Activated CD4-positive, alpha-beta memory T cell treated with anti-CD3 and anti-CD28 coated beads for 36 hours (primary cell): ENCODE results near the gene PAX2. TPM values are rescaled to one million over a fixed set of nuclear protein-coding genes. Genes with fewer than 3 reads are reported as not detected.

Source experiments
- CTCF ChIA-PET: fragments of 350-600 bp; sonication (Branson Sonifier 250); formaldehyde crosslinking; loops from one replicate; lab custom pipeline; 2021; ENCODE audit warnings: antibody characterized with exemption, inconsistent platforms; lab: Charles Lee
- POLR2A ChIA-PET: fragments of 350-600 bp; sonication (Branson Sonifier 250); formaldehyde crosslinking; loops from one replicate; lab custom pipeline; 2021; ENCODE audit warnings: antibody characterized with exemption; lab: Charles Lee
- DNase-seq: peaks from one replicate; pipeline ENCODE4 v3.0.0-alpha.2; 2020
- H3K27ac Mint-ChIP-seq: one replicate; pipeline ENCODE4 v1.8.0; 2021; ENCODE audit warnings: mixed read lengths
- H3K27me3 Mint-ChIP-seq: one replicate; pipeline ENCODE4 v1.8.0; 2021; ENCODE audit warnings: mixed read lengths
- H3K36me3 Mint-ChIP-seq: one replicate; pipeline ENCODE4 v1.8.0; 2021; ENCODE audit warnings: mixed read lengths
- H3K4me1 Mint-ChIP-seq: one replicate; pipeline ENCODE4 v1.8.0; 2021; ENCODE audit warnings: low read depth, mixed read lengths
- H3K4me3 Mint-ChIP-seq: one replicate; pipeline ENCODE4 v1.8.0; 2021; ENCODE audit warnings: mild to moderate bottlenecking, mixed read lengths
- H3K9me3 Mint-ChIP-seq: one replicate; pipeline ENCODE4 v1.8.0; 2021; ENCODE audit warnings: mixed read lengths
- intact Hi-C: fragments of 100-400 bp; cut with micrococcal nuclease; formaldehyde crosslinking; loops from one replicate; pipeline ENCODE4 v1.15.1; 2023
- total RNA-seq, 2 experiments: library from RNA; stranded (reverse); gene quantifications; one replicate each; pipeline ENCODE4 v1.2.3, GENCODE V29; 2021

The PAX2 gene
- total RNA-seq, 2 experiments from 2014 or later, result not detected

- Mint-ChIP-seq H3K36me3 (no peaks in the 10 kb centered on the region), H3K4me3 (no peak overlapping the region), H3K27me3 (peaks cover 64% of the 10 kb centered on the region), H3K9me3 (no peaks in the 10 kb centered on the region), H3K4me1 (no peaks in the 10 kb centered on the region), H3K27ac (no peak overlapping the region)
- intact Hi-C loops, result no loop called here
- ChIA-PET POLR2A (no interaction called here), CTCF (no interaction called here)
- DNase-seq, result no peak
These were observed 62.0 kb downstream of the PAX2 start for GRCh38 chr10:100807241-100807951.

GRCh38 chr10:100808876-100809275 lies 63.5 kb downstream of the PAX2 start:
- no peaks in the 10 kb centered on the region for H3K4me1 Mint-ChIP-seq
- H3K9me3 Mint-ChIP-seq, result no peaks in the 10 kb centered on the region
- H3K4me3 Mint-ChIP-seq, result no peak overlapping the region
- no peak overlapping the region for H3K27ac Mint-ChIP-seq
- no peak for DNase-seq
- intact Hi-C loops, result no loop called here
- ChIA-PET CTCF (no interaction called here), POLR2A (no interaction called here)
- H3K36me3 Mint-ChIP-seq, result no peaks in the 10 kb centered on the region
- peaks cover 55% of the 10 kb centered on the region for H3K27me3 Mint-ChIP-seq

GRCh38 chr10:100810091-100810834 lies 64.9 kb downstream of the PAX2 start:
- no peak overlapping the region for H3K4me3 Mint-ChIP-seq
- intact Hi-C loops, result no loop called here
- H3K4me1 Mint-ChIP-seq, result no peaks in the 10 kb centered on the region
- CTCF ChIA-PET, result no interaction called here
- no peak overlapping the region for H3K27ac Mint-ChIP-seq
- H3K9me3 Mint-ChIP-seq, result no peaks in the 10 kb centered on the region
- POLR2A ChIA-PET, result no interaction called here
- no peak for DNase-seq
- H3K36me3 Mint-ChIP-seq, result no peaks in the 10 kb centered on the region
- peaks cover 52% of the 10 kb centered on the region for H3K27me3 Mint-ChIP-seq

- ChIA-PET POLR2A (no interaction called here), CTCF (no interaction called here)
- no peak for DNase-seq
- Mint-ChIP-seq H3K4me3 (no peak overlapping the region), H3K4me1 (no peaks in the 10 kb centered on the region), H3K9me3 (no peaks in the 10 kb centered on the region), H3K36me3 (no peaks in the 10 kb centered on the region), H3K27ac (no peak overlapping the region), H3K27me3 (peaks cover 50% of the 10 kb centered on the region)
- intact Hi-C loops, result no loop called here
These were observed 65.4 kb downstream of the PAX2 start for GRCh38 chr10:100810835-100811116.

- H3K4me3 Mint-ChIP-seq, result no peak overlapping the region
- peaks cover 46% of the 10 kb centered on the region for H3K27me3 Mint-ChIP-seq
- H3K36me3 Mint-ChIP-seq, result no peaks in the 10 kb centered on the region
- intact Hi-C loops, result no loop called here
- no peaks in the 10 kb centered on the region for H3K9me3 Mint-ChIP-seq
- DNase-seq, result no peak
- H3K4me1 Mint-ChIP-seq, result no peaks in the 10 kb centered on the region
- CTCF ChIA-PET, result no interaction called here
- H3K27ac Mint-ChIP-seq, result no peak overlapping the region
- POLR2A ChIA-PET, result no interaction called here
These were observed 65.9 kb downstream of the PAX2 start for GRCh38 chr10:100811261-100811660.

GRCh38 chr10:100811752-100812750 lies 66.7 kb downstream of the PAX2 start:
- Mint-ChIP-seq H3K27me3 (peaks cover 41% of the 10 kb centered on the region), H3K27ac (no peak overlapping the region), H3K36me3 (no peaks in the 10 kb centered on the region), H3K4me1 (no peaks in the 10 kb centered on the region), H3K4me3 (no peak overlapping the region), H3K9me3 (no peaks in the 10 kb centered on the region)
- DNase-seq, result no peak
- CTCF ChIA-PET, result interaction anchor here (0.9 to 1.3 kb wide), 2 partner anchors 61 to 141 kb away, joined by 3 to 4 read pairs; no protein-coding TSS in a partner anchor
- POLR2A ChIA-PET, result no interaction called here
- intact Hi-C loops, result no loop called here

- no peak overlapping the region for H3K4me3 Mint-ChIP-seq
- H3K4me1 Mint-ChIP-seq, result no peaks in the 10 kb centered on the region
- H3K27ac Mint-ChIP-seq, result no peak overlapping the region
- DNase-seq, result no peak
- peaks cover 35% of the 10 kb centered on the region for H3K27me3 Mint-ChIP-seq
- intact Hi-C loops, result no loop called here
- H3K9me3 Mint-ChIP-seq, result no peaks in the 10 kb centered on the region
- CTCF ChIA-PET, result interaction anchor here (1.2 to 1.3 kb wide), 2 partner anchors 9 to 60 kb away, joined by 3 to 4 read pairs; no protein-coding TSS in a partner anchor
- POLR2A ChIA-PET, result no interaction called here
- no peaks in the 10 kb centered on the region for H3K36me3 Mint-ChIP-seq
These were observed 67.6 kb downstream of the PAX2 start for GRCh38 chr10:100812978-100813377.

- no peak for DNase-seq
- Mint-ChIP-seq H3K27me3 (peaks cover 28% of the 10 kb centered on the region), H3K4me3 (no peak overlapping the region), H3K4me1 (no peaks in the 10 kb centered on the region), H3K9me3 (no peaks in the 10 kb centered on the region), H3K27ac (no peak overlapping the region), H3K36me3 (no peaks in the 10 kb centered on the region)
- ChIA-PET CTCF (interaction anchor here (0.8 to 1.2 kb wide), 5 partner anchors 33 to 143 kb away, joined by 3 to 4 read pairs (median 3); no protein-coding TSS in a partner anchor), POLR2A (no interaction called here)
- intact Hi-C loops, result no loop called here
These were observed 69.5 kb downstream of the PAX2 start for GRCh38 chr10:100814751-100815474.

GRCh38 chr10:100816671-100817070 lies 71.3 kb downstream of the PAX2 start:
- POLR2A ChIA-PET, result no interaction called here
- CTCF ChIA-PET, result interaction anchor here (1.0 kb wide), 1 partner anchor 17 kb away, joined by 3 read pairs; no protein-coding TSS in a partner anchor
- Mint-ChIP-seq H3K27me3 (peaks cover 27% of the 10 kb centered on the region), H3K27ac (no peak overlapping the region), H3K4me1 (no peaks in the 10 kb centered on the region), H3K4me3 (no peak overlapping the region), H3K36me3 (no peaks in the 10 kb centered on the region), H3K9me3 (no peaks in the 10 kb centered on the region)
- intact Hi-C loops, result no loop called here
- no peak for DNase-seq

- Mint-ChIP-seq H3K4me1 (no peaks in the 10 kb centered on the region), H3K27me3 (peaks cover 27% of the 10 kb centered on the region), H3K9me3 (no peaks in the 10 kb centered on the region), H3K4me3 (no peak overlapping the region), H3K36me3 (no peaks in the 10 kb centered on the region), H3K27ac (no peak overlapping the region)
- CTCF ChIA-PET, result interaction anchor here (0.8 kb wide), 1 partner anchor 255 kb away, joined by 3 read pairs; no protein-coding TSS in a partner anchor
- POLR2A ChIA-PET, result no interaction called here
- DNase-seq, result no peak
- intact Hi-C loops, result no loop called here
These were observed 72.0 kb downstream of the PAX2 start for GRCh38 chr10:100817268-100817839.

- ChIA-PET CTCF (no interaction called here), POLR2A (no interaction called here)
- H3K4me3 Mint-ChIP-seq, result no peak overlapping the region
- no peak overlapping the region for H3K27ac Mint-ChIP-seq
- peaks cover 36% of the 10 kb centered on the region for H3K27me3 Mint-ChIP-seq
- intact Hi-C loops, result no loop called here
- DNase-seq, result no peak
- no peaks in the 10 kb centered on the region for H3K36me3 Mint-ChIP-seq
- H3K9me3 Mint-ChIP-seq, result no peaks in the 10 kb centered on the region
- no peaks in the 10 kb centered on the region for H3K4me1 Mint-ChIP-seq
These were observed 74.0 kb downstream of the PAX2 start for GRCh38 chr10:100819424-100819823.
